GM12873 (cell line): ENCODE data around the gene PLA2G2D.

Experiments used
- TF ChIP-seq, protein P1 (sequence below): IDR thresholded peaks from 2 replicates; pipeline ENCODE4 v1.5.1; 2012; ENCODE audit warnings: low read depth, mild to moderate bottlenecking, moderate library complexity, low read length, control low read depth; ENCODE audit not compliant: insufficient read depth; ENCODE audit errors: missing control alignments

Gene PLA2G2D

GRCh38 chr1:20136249-20136648 lies 16.9 kb upstream of the PLA2G2D start:
- TF ChIP-seq, protein P1, sequence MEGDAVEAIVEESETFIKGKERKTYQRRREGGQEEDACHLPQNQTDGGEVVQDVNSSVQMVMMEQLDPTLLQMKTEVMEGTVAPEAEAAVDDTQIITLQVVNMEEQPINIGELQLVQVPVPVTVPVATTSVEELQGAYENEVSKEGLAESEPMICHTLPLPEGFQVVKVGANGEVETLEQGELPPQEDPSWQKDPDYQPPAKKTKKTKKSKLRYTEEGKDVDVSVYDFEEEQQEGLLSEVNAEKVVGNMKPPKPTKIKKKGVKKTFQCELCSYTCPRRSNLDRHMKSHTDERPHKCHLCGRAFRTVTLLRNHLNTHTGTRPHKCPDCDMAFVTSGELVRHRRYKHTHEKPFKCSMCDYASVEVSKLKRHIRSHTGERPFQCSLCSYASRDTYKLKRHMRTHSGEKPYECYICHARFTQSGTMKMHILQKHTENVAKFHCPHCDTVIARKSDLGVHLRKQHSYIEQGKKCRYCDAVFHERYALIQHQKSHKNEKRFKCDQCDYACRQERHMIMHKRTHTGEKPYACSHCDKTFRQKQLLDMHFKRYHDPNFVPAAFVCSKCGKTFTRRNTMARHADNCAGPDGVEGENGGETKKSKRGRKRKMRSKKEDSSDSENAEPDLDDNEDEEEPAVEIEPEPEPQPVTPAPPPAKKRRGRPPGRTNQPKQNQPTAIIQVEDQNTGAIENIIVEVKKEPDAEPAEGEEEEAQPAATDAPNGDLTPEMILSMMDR: no peak

DNA sequence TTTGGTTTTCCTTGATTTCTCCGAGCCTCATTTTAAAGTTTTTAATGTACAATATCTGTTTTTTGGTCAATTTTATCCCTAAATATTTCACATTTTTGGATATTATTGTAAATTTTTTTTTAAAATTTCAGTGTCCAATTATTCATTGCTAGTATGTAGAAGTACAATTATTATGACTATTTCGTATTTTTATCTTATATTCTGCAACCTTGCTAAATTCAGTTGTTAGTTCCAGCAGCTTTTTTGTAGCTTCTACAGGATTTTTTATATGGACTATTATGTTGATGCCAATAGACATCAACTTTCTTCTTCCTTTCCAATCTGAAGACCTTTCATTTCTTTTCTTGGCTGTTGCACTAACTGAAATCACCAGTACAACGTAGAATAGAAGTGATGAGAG lies 15.7 kb upstream of the PLA2G2D start:
- TF ChIP-seq, protein P1: no peak

DNA sequence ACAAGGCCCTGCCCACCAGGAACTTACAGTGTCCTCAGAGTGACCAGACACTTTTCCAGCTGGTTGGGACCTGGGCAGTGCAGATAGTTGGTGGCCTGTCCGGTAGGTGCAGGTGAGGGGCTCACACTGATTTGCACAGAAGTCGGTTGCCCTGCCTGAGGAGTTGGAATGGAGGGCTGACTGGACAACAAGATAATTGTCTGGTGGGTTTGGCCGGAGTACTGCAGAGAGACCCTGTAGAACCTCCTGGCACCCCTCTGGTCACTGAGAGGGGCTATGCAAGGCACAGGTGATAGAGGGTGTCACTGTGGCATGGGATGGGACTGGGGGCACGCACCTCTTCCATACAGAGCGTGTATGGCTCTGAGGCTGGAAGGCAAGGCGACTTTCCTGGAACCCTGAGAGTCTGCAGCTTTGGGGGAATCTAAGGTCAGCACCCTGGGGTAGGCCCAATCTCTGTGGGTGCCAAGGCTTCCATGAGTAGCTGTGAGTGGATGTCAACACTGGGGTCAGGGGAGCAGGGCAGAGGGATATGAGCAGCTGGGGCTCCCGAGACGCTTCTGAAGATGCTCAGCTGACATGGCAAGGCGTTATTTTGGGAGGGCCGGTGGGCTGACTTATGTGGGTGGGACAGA lies 7.6 kb upstream of the PLA2G2D start:
- TF ChIP-seq, protein P1: no peak

DNA sequence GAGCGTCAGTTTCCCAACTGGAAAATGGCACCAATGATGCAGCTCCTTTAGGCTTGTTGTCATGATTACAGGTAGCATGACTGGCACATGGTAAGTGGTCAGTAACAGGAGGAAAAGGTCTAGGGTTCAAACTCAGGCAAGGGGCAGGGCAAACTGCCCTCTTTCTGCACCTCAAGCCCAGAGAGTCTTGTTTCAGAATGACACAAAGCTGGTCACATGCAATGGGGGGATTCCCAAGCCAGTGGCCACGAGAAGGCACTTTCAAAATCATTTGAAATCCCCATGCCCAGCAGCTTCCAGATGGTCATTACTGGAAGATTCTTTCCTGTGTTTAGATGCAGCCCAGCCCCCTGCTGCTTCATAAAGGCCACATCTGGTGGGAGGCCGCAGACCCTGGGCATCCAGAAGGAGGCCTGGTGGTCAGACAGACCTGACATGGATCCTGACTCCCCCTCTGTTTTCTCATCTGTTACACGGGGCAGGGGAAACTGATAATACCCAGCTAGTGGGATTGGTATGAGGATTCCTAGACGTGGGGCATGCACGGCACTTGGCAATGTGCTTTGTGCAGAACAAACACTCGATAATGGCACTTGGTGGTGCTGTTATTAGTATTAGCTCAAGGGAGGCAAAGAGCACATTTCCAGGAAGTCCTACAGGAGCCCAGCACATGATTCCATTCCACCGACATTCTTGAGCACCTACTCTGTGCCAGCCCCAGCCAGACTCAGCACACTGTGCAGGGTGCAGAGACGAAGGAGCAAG lies 6.9 kb upstream of the PLA2G2D start:
- TF ChIP-seq, protein P1: no peak

GRCh38 chr1:20125100-20125499 lies 5.8 kb upstream of the PLA2G2D start:
- TF ChIP-seq, protein P1: no peak

- TF ChIP-seq, protein P1: no peak
These were observed 5.2 kb upstream of the PLA2G2D start for GRCh38 chr1:20124456-20125057.

GRCh38 chr1:20123722-20124455 lies 4.6 kb upstream of the PLA2G2D start:
- TF ChIP-seq, protein P1: no peak
